ENCODE results near the gene EIF4ENIF1. TPM values are rescaled to one million over a fixed set of nuclear protein-coding genes. Genes with fewer than 3 reads are reported as not detected.
"Not testable (repeated sequence)": the region's sequence is repeated elsewhere in the genome, so short reads cannot be mapped to it uniquely, and the experiment has no call there.

The EIF4ENIF1 gene
- total RNA-seq, 1 donor from 2014 or later, result 105 TPM

GRCh38 chr22:31504282-31504681 is 14.6 kb upstream of the EIF4ENIF1 start:
- intact Hi-C loops (cut with micrococcal nuclease), result no loop called here
- peaks cover 13% of the 10 kb centered on the region for H3K9me3 Mint-ChIP-seq
- peaks cover 55% of the 10 kb centered on the region for H3K36me3 Mint-ChIP-seq (ENCODE audit: low read depth)
- DNase-seq (ENCODE audit: low spot score), result no peak
- peaks cover 53% of the 10 kb centered on the region for H3K4me1 Mint-ChIP-seq (ENCODE audit: low read depth)
- H3K27ac Mint-ChIP-seq, result peak overlapping the region; percentile 11
- H3K4me3 Mint-ChIP-seq, result no peak overlapping the region
- no peaks in the 10 kb centered on the region for H3K27me3 Mint-ChIP-seq (ENCODE audit: insufficient read depth)

- no peak for DNase-seq (ENCODE audit: low spot score)
- Mint-ChIP-seq H3K27ac (peak overlapping the region; percentile 53), H3K9me3 (peaks cover 9% of the 10 kb centered on the region), H3K27me3 (ENCODE audit: insufficient read depth) (no peaks in the 10 kb centered on the region), H3K4me1 (ENCODE audit: low read depth) (peaks cover 53% of the 10 kb centered on the region), H3K4me3 (peak overlapping the region; percentile 5), H3K36me3 (ENCODE audit: low read depth) (peaks cover 48% of the 10 kb centered on the region)
- intact Hi-C loops (cut with micrococcal nuclease), result no loop called here
Measured at GRCh38 chr22:31503211-31503964, 13.7 kb upstream of the EIF4ENIF1 start.

GRCh38 chr22:31501738-31502137 is 12.1 kb upstream of the EIF4ENIF1 start:
- H3K4me1 Mint-ChIP-seq (ENCODE audit: low read depth), result peaks cover 54% of the 10 kb centered on the region
- peaks cover 47% of the 10 kb centered on the region for H3K36me3 Mint-ChIP-seq (ENCODE audit: low read depth)
- H3K27ac Mint-ChIP-seq, result peak overlapping the region; percentile 61
- peak overlapping the region; percentile 25 for H3K4me3 Mint-ChIP-seq
- intact Hi-C loops (cut with micrococcal nuclease), result no loop called here
- no peaks in the 10 kb centered on the region for H3K27me3 Mint-ChIP-seq (ENCODE audit: insufficient read depth)
- no peak for DNase-seq (ENCODE audit: low spot score)
- peaks cover under 1% of the 10 kb centered on the region for H3K9me3 Mint-ChIP-seq

GRCh38 chr22:31497148-31497938 is 7.7 kb upstream of the EIF4ENIF1 start:
- Mint-ChIP-seq H3K36me3 (ENCODE audit: low read depth) (peaks cover 26% of the 10 kb centered on the region), H3K9me3 (no peaks in the 10 kb centered on the region), H3K27me3 (ENCODE audit: insufficient read depth) (no peaks in the 10 kb centered on the region), H3K4me1 (ENCODE audit: low read depth) (peaks cover 38% of the 10 kb centered on the region), H3K4me3 (peak overlapping the region; percentile 99), H3K27ac (peak overlapping the region; percentile 99)
- DNase-seq (ENCODE audit: low spot score), result no peak
- intact Hi-C loops (cut with micrococcal nuclease), result loop anchor here (1.0 to 5.0 kb wide), 2 partner anchors 27 to 255 kb away; partner anchors contain the start of genes DEPDC5 and PRR14L

GRCh38 chr22:31496735-31497146 is 7.1 kb upstream of the EIF4ENIF1 start:
- Mint-ChIP-seq H3K27me3 (ENCODE audit: insufficient read depth) (no peaks in the 10 kb centered on the region), H3K27ac (peak overlapping the region; percentile 99), H3K4me1 (ENCODE audit: low read depth) (peaks cover 39% of the 10 kb centered on the region)

GRCh38 chr22:31496007-31496734 is 6.5 kb upstream of the EIF4ENIF1 start, which contains the start of gene SFI1:
SFI1 (plus strand) TSS chr22:31496536; CDS start chr22:31508285, 11,749 bp downstream.
- H3K36me3 Mint-ChIP-seq (ENCODE audit: low read depth), result peaks cover 19% of the 10 kb centered on the region
- peak; percentile 94 for DNase-seq (ENCODE audit: low spot score)
- no peaks in the 10 kb centered on the region for H3K9me3 Mint-ChIP-seq
- peak within 1 kb of the TSS; percentile 99 for H3K4me3 Mint-ChIP-seq
- H3K4me1 Mint-ChIP-seq (ENCODE audit: low read depth), result peaks cover 40% of the 10 kb centered on the region
- intact Hi-C loops (cut with micrococcal nuclease), result loop anchor here (1.0 to 5.0 kb wide), 5 partner anchors 8 to 256 kb away; partner anchors contain the start of genes DEPDC5 and PRR14L
- H3K27ac Mint-ChIP-seq, result peak within 1 kb of the TSS; percentile 99
- no peaks in the 10 kb centered on the region for H3K27me3 Mint-ChIP-seq (ENCODE audit: insufficient read depth)

More at GRCh38 chr22:31496735-31497146, 7.1 kb upstream of the EIF4ENIF1 start:
- intact Hi-C loops (cut with micrococcal nuclease), result loop anchor here (1.0 to 5.0 kb wide), 6 partner anchors 8 to 256 kb away; partner anchors contain the start of genes DEPDC5 and PRR14L
- H3K9me3 Mint-ChIP-seq, result no peaks in the 10 kb centered on the region
- H3K4me3 Mint-ChIP-seq, result peak overlapping the region; percentile 99
- no peak for DNase-seq (ENCODE audit: low spot score)
- H3K36me3 Mint-ChIP-seq (ENCODE audit: low read depth), result peaks cover 23% of the 10 kb centered on the region

GRCh38 chr22:31495343-31495742 is 5.7 kb upstream of the EIF4ENIF1 start:
- Mint-ChIP-seq H3K9me3 (no peaks in the 10 kb centered on the region), H3K4me3 (peak overlapping the region; percentile 99), H3K27ac (peak overlapping the region; percentile 99), H3K36me3 (ENCODE audit: low read depth) (peaks cover 20% of the 10 kb centered on the region), H3K4me1 (ENCODE audit: low read depth) (peaks cover 49% of the 10 kb centered on the region), H3K27me3 (ENCODE audit: insufficient read depth) (no peaks in the 10 kb centered on the region)
- no peak for DNase-seq (ENCODE audit: low spot score)
- intact Hi-C loops (cut with micrococcal nuclease), result loop anchor here (5.0 kb wide), 1 partner anchor 257 kb away; the partner anchor contains the start of genes DEPDC5 and PRR14L

- Mint-ChIP-seq H3K4me1 (ENCODE audit: low read depth) (peaks cover 44% of the 10 kb centered on the region), H3K27ac (peak overlapping the region; percentile 66), H3K36me3 (ENCODE audit: low read depth) (peaks cover 21% of the 10 kb centered on the region), H3K4me3 (peak overlapping the region; percentile 65)
- DNase-seq (ENCODE audit: low spot score); H3K27me3 Mint-ChIP-seq (ENCODE audit: insufficient read depth); intact Hi-C loops (cut with micrococcal nuclease); H3K9me3 Mint-ChIP-seq: not testable (repeated sequence)
Measured at GRCh38 chr22:31493355-31493754, 3.7 kb upstream of the EIF4ENIF1 start.

- DNase-seq (ENCODE audit: low spot score), result no peak
- Mint-ChIP-seq H3K27me3 (ENCODE audit: insufficient read depth) (no peaks in the 10 kb centered on the region), H3K4me1 (ENCODE audit: low read depth) (peaks cover 44% of the 10 kb centered on the region), H3K9me3 (no peaks in the 10 kb centered on the region), H3K4me3 (peak overlapping the region; percentile 90), H3K27ac (peak overlapping the region; percentile 58), H3K36me3 (ENCODE audit: low read depth) (peaks cover 23% of the 10 kb centered on the region)
- intact Hi-C loops (cut with micrococcal nuclease), result no loop called here
Measured at GRCh38 chr22:31492151-31492550, 2.5 kb upstream of the EIF4ENIF1 start.

GRCh38 chr22:31491218-31491962 is 1.7 kb upstream of the EIF4ENIF1 start:
- Mint-ChIP-seq H3K4me3 (peak overlapping the region; percentile 90), H3K27ac (peak overlapping the region; percentile 99), H3K27me3 (ENCODE audit: insufficient read depth) (no peaks in the 10 kb centered on the region), H3K4me1 (ENCODE audit: low read depth) (peaks cover 48% of the 10 kb centered on the region), H3K9me3 (no peaks in the 10 kb centered on the region), H3K36me3 (ENCODE audit: low read depth) (peaks cover 26% of the 10 kb centered on the region)
- DNase-seq (ENCODE audit: low spot score), result no peak
- intact Hi-C loops (cut with micrococcal nuclease), result no loop called here

- Mint-ChIP-seq H3K9me3 (no peaks in the 10 kb centered on the region), H3K4me3 (peak overlapping the region; percentile 90), H3K27me3 (ENCODE audit: insufficient read depth) (no peaks in the 10 kb centered on the region), H3K27ac (peak overlapping the region; percentile 99), H3K36me3 (ENCODE audit: low read depth) (peaks cover 27% of the 10 kb centered on the region), H3K4me1 (ENCODE audit: low read depth) (peaks cover 49% of the 10 kb centered on the region)
- intact Hi-C loops (cut with micrococcal nuclease), result loop anchor here (1.0 kb wide), 2 partner anchors 47 to 91 kb away; partner anchors contain the start of gene DRG1
- DNase-seq (ENCODE audit: low spot score), result peak; percentile 55
Measured at GRCh38 chr22:31490496-31490925, 869 bp upstream of the EIF4ENIF1 start.

Data from activated T-helper 1 cell treated with anti-CD3 and anti-CD28 coated beads, Interleukin-12 subunit alpha, Interleukin-12 subunit beta, Interleukin-2, Interleukin-4 antibody, amounts not matched to agents 30 ng/mL and 10 ng/mL and 1 ng/mL, durations not matched to agents 14 hours and 24 hours and 36 hours (primary cell).